HG03060 (cell line): ENCODE measurements around the gene HOXB1.

Experiments used
- ATAC-seq: cut with Tn5 transposase; IDR thresholded peaks from one replicate; pipeline ENCODE4 v1.9.1; 2021; ENCODE audit warnings: low read depth, moderate number of reproducible peaks; ENCODE audit not compliant: unreplicated experiment

Gene HOXB1

GRCh38 chr17:48555258-48556228 lies 24.7 kb upstream of the HOXB1 start:
- no peak for ATAC-seq

- no peak for ATAC-seq
These were observed 23.8 kb upstream of the HOXB1 start for GRCh38 chr17:48554412-48555257.

GRCh38 chr17:48553826-48554225 lies 23.0 kb upstream of the HOXB1 start:
- ATAC-seq: no peak

DNA sequence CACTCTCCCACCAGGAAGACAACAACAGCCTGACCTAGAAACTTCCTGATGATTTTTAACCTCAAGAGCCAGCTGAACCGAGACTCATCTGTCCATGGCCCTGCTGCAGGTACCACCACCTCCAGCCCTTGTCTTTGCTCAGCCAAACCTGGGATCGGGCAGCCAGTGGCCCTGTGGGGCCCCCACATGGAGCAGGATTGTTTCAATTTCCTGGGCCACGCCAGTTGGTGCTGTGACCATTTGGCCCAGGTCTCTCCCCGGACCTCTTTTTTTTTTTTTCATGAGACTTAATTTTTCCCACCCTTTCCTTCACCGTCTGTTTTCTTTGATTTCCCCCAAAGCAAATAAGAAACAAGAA lies 22.4 kb upstream of the HOXB1 start:
- no peak for ATAC-seq

DNA sequence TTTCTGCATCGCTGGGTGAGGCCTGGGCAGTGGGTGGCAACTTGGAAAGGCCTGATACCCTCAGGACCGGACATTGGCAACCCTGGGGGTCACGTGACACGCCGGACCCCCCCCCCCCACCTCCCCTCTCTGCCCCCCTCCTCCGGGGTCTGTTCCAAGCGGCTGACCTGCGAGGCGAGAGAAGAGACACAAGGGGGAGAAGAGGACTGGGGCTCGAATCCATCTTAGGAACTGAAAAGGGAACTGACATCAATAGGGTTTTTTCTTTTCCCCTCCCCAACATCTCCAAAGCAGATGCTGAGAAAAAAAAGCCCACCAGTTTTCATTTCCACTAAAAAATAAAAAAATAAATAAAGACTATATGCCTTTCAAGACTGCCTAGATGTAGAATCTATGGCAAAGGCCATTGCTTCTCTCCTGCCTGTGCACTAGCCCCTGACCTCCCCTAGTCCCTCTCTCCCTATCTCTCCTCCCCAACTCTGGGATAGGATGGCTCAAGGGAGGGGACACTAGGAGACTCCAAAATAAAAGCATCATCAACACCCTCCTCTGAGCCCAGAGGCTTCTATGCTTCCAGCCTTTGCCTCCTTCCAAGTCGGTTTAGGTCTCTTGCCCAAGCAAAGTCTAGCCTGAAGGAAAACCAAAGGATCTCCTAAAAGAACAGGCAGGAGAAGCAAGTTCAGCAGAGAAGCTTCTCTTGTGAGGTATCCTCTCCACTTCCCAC lies 21.8 kb upstream of the HOXB1 start:
- no peak for ATAC-seq

GRCh38 chr17:48551596-48552465 lies 21.0 kb upstream of the HOXB1 start:
- ATAC-seq: no peak

DNA sequence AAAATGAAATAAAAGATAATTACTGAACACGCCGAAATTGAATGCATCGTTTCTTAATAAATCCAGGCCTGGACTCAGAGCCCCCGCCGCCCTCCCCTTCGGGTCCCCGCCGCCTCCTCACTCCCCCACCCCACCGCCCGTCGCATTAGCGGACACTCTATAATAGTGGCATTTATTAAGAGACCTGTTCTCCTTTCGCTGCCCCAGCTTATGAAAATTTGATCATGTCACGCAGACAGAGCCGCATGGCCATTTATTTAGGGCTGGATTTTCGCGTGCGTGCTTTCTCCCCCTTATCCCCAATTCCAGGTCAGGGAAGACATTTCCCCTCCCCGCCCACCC lies 20.4 kb upstream of the HOXB1 start:
- ATAC-seq: no peak

DNA sequence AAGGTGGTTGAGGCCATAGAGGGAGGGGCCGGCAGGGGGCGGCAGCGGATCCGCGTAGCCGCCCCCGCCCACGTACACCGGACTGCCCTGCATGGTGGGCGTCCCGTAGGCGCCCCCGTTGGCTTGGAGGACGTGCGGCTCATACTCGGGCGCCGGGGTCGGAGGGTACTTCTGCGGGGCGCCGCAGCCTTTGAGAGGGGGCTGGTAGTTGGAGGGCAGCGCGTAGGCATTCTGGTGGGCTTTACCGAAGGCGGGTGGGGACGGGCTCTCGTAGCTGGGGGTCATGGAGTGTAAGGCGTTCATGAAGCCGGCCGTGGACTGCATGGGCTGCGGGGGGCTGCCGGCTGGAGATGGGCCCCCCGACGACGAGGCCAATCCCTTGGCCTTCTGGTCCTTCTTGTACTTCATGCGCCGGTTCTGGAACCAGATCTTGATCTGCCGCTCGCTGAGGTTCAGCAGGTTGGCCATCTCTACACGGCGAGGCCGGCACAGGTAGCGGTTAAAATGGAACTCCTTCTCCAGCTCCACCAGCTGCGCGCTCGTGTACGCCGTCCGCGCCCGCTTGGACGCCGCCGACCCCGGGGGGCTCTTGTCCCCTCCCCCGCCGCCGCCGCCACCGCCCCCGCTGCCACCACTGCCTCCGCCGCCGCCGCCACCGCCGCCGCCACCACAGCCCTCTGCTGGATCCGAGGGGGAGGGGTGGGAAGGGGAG lies 19.8 kb upstream of the HOXB1 start:
- no peak for ATAC-seq

GRCh38 chr17:48549914-48550501 lies 19.2 kb upstream of the HOXB1 start:
- ATAC-seq: no peak

DNA sequence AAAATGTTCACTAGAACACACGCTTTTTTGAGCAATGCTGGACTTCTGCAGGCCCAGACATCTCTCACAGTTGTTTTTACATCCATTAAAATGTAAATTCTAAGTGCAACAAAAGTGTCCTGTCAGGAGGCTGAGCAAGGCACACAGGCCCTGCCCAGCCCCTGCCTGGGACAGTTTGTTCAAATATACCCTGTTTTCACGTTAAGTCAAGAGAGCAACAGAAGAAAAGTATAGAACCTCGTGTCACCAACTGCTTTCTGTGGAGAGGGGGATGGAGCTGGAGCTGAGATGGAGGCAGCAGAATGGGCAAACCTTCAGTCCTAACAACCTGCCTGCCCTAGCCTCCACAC lies 18.4 kb upstream of the HOXB1 start:
- ATAC-seq: no peak

DNA sequence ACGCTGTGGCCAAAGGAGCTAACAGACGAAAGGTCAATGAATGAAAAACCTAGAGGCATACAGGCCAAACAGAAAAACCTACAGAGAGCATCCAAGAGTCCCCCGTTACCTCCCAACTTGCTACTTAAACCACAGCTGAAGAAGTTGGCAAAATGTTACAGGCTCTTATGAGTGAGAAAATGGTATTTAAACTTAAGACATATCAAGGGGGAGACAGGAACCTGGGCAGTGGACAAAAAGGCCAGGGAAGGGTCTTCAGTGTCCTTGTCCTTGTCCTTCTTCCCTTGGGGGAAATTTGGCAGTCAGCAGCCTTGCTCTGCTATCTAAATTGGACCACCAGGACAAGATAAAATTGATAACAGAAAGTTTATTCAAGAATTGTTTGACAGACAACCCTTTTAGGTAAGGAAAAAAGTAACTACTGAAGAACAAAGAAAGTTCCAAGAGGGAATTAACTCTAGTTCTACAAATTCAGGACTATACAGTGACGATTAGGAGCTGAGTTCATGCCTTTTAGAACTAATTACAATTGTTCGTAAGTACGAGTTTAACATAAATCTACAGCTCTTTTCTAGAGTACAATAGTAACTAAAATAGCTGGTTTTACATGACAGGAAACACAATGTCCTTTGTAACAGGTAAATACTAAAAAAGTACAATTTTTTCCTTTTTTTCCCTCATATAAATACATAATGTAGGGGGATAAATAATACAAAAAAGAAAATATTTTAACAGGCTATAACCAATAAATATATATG lies 17.9 kb upstream of the HOXB1 start:
- no peak for ATAC-seq

DNA sequence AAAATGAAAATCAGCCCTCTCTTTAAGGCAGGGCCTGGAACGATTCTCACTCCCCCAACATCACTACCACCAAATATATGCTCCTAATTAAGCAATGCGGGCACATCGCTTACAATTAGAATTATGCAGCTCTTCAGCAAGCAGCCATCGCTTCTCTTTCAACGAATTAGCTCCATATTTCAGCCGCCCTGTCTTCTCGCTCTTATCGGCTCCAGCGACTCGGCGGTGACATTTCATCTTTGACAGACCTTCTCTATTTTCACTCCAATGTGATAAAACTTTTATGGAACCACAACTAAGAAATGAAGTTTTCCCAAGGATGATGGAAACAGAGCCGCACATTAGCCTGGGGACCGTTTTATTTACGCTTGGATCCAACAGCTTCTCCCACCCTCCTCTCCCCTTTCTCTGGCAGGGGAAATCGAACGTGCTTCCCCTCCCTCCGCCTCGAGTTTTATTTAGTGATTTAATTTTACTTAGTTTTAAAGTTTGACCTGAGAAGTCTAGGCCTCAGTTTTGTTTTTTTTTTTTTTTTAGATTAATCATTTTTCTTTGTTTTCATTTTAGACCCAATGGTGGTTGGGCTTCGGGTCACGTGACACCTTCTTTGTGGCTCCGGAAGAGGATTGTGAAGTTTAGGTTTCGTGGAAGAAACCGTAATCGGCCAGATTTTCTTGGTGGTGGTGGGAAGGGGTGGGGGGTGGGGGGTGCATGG lies 17.2 kb upstream of the HOXB1 start:
- no peak for ATAC-seq

GRCh38 chr17:48546924-48547807 lies 16.4 kb upstream of the HOXB1 start:
- ATAC-seq: no peak

- ATAC-seq: no peak
These were observed 15.5 kb upstream of the HOXB1 start for GRCh38 chr17:48546137-48546923.

DNA sequence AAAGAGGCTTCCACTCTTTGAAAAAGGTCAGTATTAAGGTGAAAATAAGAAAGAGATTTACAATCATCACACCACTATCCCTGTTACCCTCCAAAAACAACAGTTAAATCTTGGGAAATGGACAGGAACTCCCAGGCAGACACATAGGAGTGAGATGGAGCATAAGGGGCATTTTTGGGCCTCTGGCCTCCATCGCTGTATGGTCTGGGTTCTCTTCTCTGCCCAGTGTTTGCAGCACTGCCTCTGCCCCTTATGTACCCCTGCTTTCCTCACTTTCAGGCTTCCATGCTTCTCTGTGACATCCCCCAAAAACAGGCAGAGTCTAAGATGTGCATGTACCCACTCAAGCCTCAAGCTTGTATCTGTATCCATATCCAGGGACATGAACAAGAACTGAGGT lies 14.7 kb upstream of the HOXB1 start:
- ATAC-seq: no peak

- no peak for ATAC-seq
These were observed 14.2 kb upstream of the HOXB1 start, which contains the start of gene HOXB2 for GRCh38 chr17:48545022-48545375. Gene HOXB2 (minus strand): TSS chr17:48545109. CDS start chr17:48544911, 198 bp downstream.
